GM19238 (cell line): Measurements from ENCODE around the gene ANKRD27.
"Not testable (repeated sequence)": the region's sequence is repeated elsewhere in the genome, so short reads cannot be mapped to it uniquely, and the experiment has no call there.

Experiments used
- DNase-seq: peaks from one replicate; pipeline ENCODE4 v3.0.0; 2011; ENCODE audit warnings: low spot score; ENCODE audit not compliant: insufficient read length

ANKRD27 gene

GRCh38 chr19:32606289-32606688 is 68.7 kb downstream of the ANKRD27 start:
- no peak for DNase-seq

- no peak for DNase-seq
These were observed 69.4 kb downstream of the ANKRD27 start for GRCh38 chr19:32605544-32605943.

GRCh38 chr19:32603961-32604360 is 71.0 kb downstream of the ANKRD27 start:
- no peak for DNase-seq

DNA sequence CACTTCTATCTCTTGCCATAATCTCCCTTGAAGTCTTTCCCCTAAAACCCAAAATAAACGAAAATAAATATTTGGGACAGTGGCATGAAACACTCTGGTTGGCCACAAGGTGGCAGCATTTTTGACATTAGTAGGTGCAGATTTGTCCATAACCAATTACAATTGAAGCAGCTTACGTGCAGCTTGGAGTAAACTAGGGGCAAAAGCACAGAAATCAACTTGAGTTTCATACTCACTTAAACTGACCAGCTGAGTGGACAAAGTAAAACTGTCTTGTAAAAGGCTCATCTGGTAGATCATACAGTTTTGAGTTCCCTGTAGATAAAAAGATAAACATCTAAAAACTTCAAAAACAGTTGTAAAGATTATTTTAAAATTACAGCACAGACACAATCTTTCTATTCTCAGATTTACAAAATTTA is 75.2 kb downstream of the ANKRD27 start:
- peak; percentile 28 for DNase-seq

DNA sequence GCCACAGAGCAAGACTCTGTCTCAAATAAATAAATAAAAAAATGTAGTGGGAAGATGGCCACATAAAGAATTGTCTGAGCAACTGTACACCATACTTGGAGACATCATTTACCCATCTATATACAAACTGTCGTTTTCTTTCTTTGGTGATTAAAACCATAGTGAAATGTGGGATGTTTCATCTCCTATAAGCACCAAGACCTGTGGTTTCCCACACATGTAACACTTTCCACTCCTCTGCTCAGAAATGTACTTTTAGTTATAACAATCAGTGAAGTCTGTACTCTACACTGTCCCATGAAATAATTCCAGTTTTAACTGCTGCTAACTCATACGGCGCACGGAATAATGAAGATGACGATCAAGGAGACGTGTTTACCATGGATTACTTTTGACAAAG is 75.7 kb downstream of the ANKRD27 start:
- no peak for DNase-seq

GRCh38 chr19:32598022-32598421 is 77.0 kb downstream of the ANKRD27 start:
- DNase-seq, result no peak

DNA sequence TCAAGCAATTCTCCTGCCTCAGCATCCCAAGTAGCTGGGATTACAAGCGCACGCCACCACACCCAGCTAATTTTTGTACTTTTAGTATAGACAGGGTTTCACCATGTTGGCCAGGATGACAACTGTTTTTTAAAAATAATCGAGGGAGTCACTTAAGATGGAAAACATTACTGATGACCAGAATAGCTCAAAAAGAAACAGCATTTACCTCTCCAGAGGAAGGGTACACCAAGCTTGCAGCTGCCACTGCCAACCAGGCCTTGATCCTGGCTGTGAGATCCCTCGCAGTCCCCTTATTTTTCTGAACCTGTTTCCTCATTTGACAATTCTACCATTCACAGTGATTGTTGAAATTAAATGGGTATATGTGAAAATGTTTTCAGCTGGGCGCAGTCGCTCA is 79.5 kb downstream of the ANKRD27 start:
- DNase-seq, result no peak

GRCh38 chr19:32594021-32594420 is 81.0 kb downstream of the ANKRD27 start:
- DNase-seq, result no peak

- DNase-seq, result not testable (repeated sequence)
These were observed 87.1 kb downstream of the ANKRD27 start for GRCh38 chr19:32587747-32588504.

DNA sequence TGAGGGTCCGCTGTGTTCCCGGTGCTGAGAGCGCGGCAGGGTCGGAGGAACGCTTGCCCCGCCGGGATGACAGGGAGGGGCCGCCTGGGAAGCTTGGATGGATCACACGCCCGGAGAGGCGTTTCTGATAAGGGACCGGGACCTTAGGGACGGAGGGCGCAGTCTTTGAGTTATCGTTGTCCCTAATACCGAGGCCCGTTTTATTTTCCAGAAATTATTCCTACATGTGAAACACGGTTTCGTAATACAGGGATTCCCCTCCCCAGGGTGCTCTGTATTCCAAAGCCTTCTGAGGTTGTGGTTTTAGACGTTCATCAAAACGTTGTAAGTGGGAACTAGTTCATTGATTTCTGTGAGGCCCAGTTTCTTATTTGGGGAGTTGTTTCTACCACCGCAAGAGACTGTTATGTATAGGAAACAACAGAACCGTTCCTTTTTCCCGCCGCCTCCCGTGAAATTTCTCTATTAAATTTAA is 93.2 kb downstream of the ANKRD27 start:
- DNase-seq, result no peak

DNA sequence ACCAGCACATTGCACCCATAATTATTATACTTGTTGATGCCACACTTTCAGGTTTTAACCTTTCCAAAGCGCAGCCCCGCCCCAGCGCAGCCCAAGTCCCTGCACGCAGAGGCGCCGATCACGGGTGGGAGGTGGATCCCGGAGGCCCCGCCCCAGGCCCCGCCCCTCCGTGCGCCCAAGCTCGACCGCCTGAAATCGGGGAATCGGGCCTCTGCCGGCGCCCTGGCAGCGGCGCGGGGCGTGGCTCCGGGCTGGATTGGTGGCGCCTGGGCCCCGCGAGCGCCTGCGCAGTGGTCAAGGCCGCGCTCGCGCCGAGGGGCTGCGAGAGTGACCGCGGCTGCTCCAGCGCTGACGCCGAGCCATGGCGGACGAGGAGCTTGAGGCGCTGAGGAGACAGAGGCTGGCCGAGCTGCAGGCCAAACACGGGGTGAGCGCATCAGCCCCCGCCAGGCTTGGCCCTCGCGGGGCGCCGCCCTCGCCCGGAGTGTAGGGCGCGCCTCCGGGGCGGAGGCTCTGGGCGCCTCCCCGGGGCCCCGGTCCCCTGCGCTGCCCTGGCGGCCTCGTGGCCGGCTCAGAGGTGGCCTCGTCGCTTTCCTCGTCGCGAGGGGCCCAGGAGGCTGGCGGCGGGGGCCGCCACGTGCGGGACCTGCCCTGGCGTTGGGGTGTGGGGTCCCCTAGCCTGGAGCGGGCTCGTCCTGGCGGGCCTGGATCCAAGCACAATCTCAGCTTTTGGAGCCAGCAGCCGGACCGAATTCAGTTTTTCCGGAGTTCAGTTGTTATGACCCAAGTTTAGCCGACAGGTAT is 93.9 kb downstream of the ANKRD27 start, which contains the start of gene PDCD5:
PDCD5 (plus strand) TSS at position 290 of the 804 bp plus-strand sequence; CDS start at position 362, 72 bp downstream.
- peak; percentile 95 for DNase-seq

DNA sequence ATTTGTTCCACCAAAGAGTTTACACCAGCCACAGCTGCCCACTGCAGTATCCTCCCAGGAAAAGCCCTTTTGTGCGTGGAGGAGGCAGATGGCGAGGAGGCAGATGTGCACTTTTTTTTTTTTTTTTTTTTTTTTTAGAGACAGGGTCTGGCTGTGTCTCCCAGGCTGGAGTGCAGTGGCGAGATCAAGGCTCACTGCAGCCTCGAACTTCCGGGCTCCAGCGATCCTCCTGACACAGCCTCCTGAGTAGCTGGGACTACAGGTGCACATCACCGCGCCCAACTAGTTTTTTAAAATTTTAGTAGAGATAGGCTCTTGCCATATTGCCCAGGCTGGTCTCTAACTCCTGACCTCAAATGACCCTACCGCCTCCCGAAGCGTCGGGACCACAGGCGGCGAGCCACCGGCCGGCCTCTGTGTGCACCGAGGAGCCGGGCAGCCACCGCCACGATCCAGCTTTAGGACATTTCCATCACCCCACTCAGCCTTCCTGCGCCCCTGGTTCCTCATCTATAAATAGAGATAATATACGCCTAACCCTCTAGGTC is 94.6 kb downstream of the ANKRD27 start:
- no peak for DNase-seq

- DNase-seq, result no peak
These were observed 98.2 kb downstream of the ANKRD27 start for GRCh38 chr19:32576790-32577189.

DNA sequence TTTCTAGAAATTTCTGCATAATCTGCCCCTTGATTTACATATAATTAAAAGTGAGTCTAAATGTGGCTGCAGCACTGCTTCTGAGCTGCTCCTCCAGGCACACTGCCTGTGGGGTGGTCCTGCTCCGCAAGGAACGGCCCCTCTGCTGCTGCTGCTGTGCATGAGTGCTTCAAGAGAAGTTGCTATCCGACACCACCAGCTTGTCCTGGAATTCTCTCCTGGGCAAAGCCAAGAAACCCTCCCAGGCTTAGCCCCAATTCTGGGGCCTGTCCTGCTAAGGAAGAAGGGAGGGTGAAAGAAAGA is 101.5 kb downstream of the ANKRD27 start:
- DNase-seq, result no peak

DNA sequence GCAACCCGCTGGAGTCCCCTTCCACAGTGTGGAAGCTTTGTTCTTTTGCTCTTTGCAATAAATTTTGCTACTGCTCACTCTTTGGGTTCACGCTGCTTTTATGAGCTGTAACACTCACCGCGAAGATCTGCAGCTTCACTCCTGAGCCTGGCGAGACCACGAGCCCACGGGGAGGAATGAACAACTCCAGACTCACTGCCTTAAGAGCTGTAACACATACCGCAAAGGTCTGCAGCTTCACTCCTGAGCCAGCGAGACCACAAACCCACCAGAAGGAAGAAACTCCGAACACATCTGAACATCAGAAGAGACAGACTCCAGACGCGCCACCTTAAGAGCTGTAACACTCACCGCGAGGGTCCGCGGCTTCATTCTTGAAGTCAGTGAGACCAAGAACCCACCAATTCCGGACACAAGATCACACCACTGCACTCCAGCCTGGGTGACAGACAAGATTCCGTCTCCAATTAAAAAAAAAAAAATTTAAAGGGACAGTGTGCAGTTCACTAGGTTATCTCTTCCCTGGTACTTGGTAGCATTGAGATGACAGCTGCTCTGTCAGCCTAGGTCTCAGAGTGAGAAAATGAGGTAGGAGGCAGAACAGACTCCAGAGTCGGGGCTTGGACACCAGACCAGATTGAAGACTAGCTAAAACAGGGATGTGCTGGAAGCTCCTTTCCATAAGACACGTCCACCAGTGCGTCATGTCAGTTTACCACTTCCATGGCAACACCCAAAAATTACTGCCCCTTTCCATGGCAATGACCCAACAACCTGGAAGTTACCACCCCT is 102.1 kb downstream of the ANKRD27 start:
- DNase-seq, result not testable (repeated sequence)

DNA sequence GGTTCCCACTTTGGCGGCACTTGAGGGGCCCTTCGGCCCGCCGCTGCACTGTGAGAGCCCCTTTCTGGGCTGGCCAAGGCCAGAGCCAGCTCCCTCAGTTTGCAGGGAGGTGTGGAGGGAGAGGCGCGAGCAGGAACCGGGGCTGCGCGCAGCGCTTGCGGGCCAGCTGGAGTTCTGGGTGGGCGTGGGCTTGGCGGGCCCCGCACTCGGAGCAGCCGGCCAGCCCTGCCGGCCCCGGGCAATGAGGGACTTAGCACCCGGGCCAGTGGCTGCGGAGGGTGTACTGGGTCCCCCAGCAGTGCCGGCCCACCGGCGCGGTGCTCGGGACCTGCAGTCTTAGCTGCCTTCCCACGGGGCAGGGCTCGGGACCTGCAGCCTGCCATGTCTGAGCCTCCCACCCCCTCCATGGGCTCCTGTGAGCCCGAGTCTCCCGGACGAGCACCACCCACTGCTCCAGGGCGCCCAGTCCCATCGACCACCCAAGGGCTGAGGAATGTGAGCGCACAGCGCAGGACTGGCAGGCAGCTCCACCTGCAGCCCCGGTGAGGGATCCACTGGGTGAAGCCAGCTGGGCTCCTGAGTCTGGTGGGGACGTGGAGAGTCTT is 103.4 kb downstream of the ANKRD27 start:
- not testable (repeated sequence) for DNase-seq

DNA sequence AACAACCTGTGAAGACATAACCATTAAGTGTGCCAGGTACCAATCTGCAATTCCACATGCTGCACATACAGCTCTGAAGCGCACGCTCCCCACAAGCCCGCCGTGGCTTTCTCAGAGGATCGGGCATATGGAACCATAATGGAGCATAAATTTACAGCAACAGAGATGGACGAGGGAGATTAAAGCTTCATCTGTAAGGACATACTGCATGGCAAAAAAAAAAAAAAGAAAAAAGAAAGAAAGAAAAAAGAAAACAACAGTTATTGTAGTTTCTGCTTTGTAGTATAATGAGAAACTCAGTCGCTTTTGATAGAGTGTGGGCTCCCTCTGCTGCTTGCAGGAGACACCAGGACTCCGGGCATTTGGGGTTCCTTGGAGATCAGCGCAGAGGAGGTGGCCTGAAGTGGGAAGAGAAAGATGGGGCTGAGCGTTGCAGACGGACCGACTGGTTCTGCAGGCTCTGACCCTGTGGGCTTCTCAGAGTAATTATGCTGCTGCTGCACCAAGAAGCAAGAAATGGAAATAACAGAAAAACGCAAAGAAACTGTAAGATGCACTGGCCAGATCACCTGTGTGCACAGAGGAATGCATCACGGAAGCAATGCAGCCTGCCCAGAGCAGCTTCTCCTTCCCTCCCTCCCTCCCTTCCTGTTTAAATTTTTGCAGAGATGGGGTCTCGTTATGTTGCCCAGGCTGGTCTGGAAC is 104.7 kb downstream of the ANKRD27 start:
- DNase-seq, result no peak

DNA sequence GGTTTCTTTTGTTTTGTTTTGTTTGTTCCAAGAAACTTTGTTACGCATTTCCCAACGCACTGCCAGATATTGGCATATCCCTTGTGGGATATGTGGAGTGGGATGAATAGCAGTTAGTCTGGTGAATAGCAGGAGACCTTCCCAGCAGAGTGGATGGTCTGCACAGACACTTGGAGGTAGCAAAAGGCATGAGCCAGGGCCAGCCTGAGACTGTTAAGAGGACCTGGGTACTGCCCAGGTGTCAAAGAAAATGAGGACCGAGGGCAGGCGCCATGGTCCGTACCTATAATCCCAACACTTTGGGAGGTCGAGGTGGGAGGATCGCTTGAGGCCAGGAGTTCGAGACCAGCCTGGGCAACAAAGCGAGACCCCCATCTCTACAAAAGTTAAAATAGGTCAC is 107.5 kb downstream of the ANKRD27 start:
- no peak for DNase-seq

DNA sequence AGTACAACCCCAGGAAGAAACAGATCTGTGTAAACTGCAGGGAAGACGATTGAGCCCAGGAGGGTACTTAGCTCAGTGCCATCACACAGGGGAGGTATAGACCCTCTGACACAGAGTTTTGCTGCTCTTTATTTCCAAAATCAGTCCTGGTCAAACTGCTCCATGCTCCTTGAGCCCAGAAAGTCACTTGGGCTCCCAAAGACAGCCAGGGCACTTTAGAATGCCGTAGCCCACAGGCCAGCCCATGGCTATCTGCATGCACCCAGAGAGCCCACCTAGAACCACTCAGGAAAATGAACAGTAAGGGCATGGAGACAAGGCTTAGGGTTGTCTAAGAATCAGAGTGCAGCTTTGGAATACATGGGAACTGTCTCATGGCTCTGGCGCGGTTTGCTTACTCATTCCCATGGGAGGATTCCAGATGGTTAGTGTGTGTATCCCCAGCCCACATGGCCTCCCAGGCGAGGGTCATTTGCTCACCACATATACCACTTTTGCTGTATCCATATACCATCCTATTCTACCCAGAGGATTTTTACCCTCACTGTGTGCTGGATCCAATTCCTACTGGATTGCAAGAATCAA is 108.6 kb downstream of the ANKRD27 start:
- DNase-seq, result no peak

DNA sequence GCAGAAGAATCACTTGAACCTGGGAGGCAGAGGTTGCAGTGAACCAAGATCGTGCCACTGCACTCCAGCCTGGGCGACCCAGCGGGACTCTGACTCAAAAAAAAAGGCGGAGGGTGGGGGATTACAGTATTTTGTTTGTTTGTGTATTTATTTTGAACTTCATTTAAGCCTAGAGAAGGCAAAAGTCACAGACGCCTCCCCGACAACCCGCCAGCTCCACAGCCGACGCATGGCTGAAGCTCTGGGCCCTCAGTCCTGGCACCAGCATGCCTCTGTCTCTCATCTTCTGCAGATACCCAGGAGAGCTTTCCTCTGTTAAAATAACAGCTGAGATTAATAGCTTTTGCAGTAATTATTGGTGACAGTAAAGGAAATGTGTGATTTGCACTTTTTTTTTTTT is 111.2 kb downstream of the ANKRD27 start:
- no peak for DNase-seq
